DMS114 treated with DMSO at 0.1 percent for 48 hours (cell line): ENCODE measurements around the gene TAS2R40.

Experiments used
- DNase-seq: peaks from one replicate; lab custom pipeline; 2025; ENCODE audit not compliant: unreplicated experiment; lab: John Stamatoyannopoulos, UW

TAS2R40 gene

DNA sequence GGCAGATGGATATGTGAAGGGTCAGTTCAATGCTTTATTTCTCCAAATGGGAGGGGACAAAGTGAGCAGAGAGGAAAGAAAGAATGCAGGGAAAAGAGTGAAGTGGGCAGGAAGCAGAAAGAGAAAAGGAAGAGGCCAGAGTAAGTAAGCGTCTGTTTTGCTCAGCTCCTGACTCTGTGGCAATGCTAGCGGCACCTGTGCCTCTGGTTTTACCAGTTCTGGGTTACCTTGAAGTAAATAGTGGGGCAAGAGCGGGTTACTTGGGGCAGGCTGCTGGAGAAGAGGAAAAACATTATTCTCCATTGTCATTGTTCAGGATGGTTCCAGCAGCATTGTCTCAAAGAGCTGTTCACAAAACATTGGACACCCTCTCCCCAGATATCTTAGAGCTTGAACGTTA, 1.9 kb downstream of the TAS2R40 start:
- DNase-seq = no peak

- DNase-seq = no peak
These were observed 3.2 kb downstream of the TAS2R40 start for GRCh38 chr7:143225047-143225446.

DNA sequence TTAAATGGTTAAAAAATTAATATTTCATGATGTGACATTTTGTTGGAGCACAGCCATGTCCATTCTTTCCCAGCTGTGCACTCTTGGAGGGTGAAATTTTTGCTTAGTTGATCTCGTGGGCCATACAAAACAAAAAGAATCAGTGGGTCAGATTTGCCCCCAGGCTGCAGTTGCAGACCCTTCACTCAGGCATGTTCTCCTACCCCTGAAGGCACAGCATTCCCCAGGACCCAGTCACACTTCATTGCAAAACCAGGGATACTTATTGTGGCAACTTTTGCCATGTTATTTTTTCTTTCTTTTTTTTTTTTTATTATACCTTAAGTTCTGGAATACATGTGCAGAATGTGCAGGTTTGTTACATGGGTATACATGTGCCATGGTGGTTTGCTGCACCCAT, 6.0 kb downstream of the TAS2R40 start:
- no peak for DNase-seq

- no peak for DNase-seq
These were observed 7.4 kb downstream of the TAS2R40 start for GRCh38 chr7:143229054-143229790.

GRCh38 chr7:143230602-143231457, 9.0 kb downstream of the TAS2R40 start:
- no peak for DNase-seq

GRCh38 chr7:143233816-143234532, 12.1 kb downstream of the TAS2R40 start:
- no peak for DNase-seq

GRCh38 chr7:143234533-143234875, 12.7 kb downstream of the TAS2R40 start:
- DNase-seq = no peak

DNA sequence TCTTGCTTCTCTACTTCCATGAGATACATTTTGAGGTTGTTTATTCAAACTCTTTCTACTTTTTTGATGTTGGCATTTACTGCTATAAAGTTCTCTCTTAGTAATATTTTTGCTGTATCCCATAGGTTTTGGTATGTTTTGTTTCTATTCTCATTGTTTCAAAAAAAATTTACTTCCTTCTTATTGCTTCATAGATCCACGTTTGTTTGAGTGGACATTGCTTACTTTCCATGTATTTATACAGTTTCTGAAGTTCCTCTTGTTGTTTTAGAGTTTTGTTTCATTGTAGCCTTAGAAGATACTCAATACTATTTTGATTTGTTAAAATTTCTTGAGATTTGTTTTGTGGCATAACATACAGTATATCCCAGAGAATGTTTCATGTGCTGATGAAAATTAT, 13.7 kb downstream of the TAS2R40 start:
- no peak for DNase-seq

DNA sequence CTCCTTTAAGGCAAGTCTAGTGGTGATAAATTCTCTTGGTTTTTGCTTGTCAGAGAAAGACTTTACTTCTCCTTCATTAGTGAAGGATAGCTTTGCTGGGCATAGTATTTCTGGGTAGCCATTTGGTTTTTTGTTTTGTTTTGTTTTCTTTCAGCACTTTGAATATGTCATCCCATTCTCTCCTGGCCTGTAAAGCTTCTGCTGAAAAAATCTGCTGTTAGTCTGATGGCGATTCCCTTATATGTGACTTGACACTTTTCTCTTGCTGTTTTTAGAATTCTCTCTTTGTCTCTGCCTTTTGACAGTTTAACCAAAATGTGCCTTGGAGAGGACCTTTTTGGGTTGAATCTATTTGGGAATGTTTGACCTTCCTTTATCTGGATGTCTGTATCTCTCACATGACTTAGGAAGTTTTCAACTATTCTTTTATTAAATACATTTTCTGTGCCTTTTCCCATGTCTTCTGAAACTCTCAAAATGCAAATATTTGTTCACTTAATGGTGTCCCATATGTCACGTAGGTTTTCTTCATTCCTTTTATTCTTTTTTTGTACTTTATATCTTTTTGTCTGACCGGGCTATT, 14.7 kb downstream of the TAS2R40 start:
- no peak for DNase-seq

DNA sequence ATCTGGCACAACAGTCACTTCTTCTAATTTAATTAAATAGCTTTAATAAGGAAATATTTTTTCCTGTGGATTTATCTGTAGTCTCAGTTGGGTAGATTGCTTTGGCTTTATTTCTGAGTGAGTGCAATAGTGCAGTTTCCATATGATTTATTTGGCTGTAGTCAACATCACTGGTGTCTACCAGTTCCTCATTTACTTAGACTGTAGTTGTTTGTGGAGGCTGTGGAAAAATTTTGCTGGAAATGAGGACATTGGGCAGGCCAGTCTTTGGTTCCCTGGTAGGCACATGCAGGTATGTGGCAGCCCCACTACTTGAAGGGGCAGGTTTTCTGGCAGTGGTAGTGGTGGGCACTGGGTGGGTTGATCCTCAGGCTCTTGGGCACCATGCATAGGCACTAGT, 15.5 kb downstream of the TAS2R40 start:
- DNase-seq = no peak

- DNase-seq = no peak
These were observed 16.6 kb downstream of the TAS2R40 start for GRCh38 chr7:143238289-143238980.

- no peak for DNase-seq
These were observed 18.0 kb downstream of the TAS2R40 start for GRCh38 chr7:143239813-143240212.

GRCh38 chr7:143240291-143241168, 18.7 kb downstream of the TAS2R40 start:
- peak; percentile 57 for DNase-seq

GRCh38 chr7:143242306-143242705, 20.5 kb downstream of the TAS2R40 start:
- DNase-seq = no peak

GRCh38 chr7:143243111-143243510, 21.3 kb downstream of the TAS2R40 start:
- no peak for DNase-seq

- no peak for DNase-seq
These were observed 21.8 kb downstream of the TAS2R40 start for GRCh38 chr7:143243614-143244013.

DNA sequence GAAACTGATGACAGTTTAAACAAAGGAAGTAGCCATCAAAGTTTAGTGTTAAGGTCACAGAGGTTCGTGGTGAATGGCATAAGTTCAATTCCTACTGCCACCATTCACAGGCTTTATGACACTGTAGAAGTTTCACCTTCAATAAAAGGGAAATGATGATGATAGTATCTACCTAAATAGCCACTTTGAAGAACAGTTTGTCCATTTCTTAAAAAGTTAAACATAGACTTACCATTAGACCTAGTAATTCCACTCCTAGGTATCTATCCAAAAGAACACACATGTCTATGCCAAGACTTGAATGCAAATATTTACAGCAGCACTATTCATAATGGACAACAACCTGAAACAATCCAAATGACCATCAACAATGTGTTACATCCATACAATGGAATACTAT, 22.5 kb downstream of the TAS2R40 start:
- DNase-seq = no peak

DNA sequence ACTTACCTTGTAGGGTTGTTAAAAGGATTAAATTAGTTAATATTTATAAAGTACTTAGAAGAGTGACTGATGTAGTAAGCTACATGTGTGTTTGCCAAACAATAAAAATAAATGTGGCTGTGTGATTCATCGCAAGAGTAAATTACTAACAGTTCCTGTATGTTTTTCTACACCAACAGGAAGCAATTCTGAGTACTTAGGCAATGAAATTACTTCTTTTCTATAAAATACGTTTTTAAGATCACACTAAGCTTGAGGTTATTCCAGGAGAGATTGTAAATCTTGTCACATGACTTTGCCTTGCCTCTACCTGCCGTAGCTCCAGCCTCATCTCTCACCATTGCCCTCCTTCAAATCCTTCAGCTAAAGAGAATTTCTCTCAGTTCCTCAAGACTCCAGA, 23.3 kb downstream of the TAS2R40 start:
- no peak for DNase-seq

- DNase-seq = no peak
These were observed 25.5 kb downstream of the TAS2R40 start for GRCh38 chr7:143247372-143247771.
